MM.1S (cell line): ENCODE results near the gene DSE.

ENCODE experiments used
- DNase-seq: peaks from one replicate; pipeline ENCODE4 v3.0.0-alpha.2; 2015
- H2AFZ ChIP-seq: fragments of 300-600 bp; sonication (generic); 2 replicates; pipeline ENCODE4 v1.6.0; 2016; ENCODE audit warnings: antibody characterized with exemption, low read length
- H3F3A ChIP-seq: fragments of 300-600 bp; sonication (generic); 2 replicates; pipeline ENCODE4 v1.6.1; 2016; ENCODE audit warnings: mild to moderate bottlenecking, antibody characterized with exemption, low read length, moderate library complexity, mixed read lengths; ENCODE audit not compliant: insufficient read depth
- H3K27ac ChIP-seq: fragments of 300-600 bp; sonication (generic); 2 replicates; pipeline ENCODE4 v1.5.1; 2016; ENCODE audit warnings: mild to moderate bottlenecking, low read length
- H3K27me3 ChIP-seq: fragments of 300-600 bp; sonication (generic); replicated peaks from 2 replicates; pipeline ENCODE4 v1.6.0; 2016; ENCODE audit warnings: low read length; ENCODE audit not compliant: insufficient read depth
- H3K36me3 ChIP-seq: fragments of 300-600 bp; sonication (generic); replicated peaks from 2 replicates; pipeline ENCODE4 v1.6.1; 2016; ENCODE audit warnings: mild to moderate bottlenecking, low read length, mixed read lengths; ENCODE audit not compliant: insufficient read depth
- H3K4me1 ChIP-seq: fragments of 300-600 bp; sonication (generic); 2 replicates; pipeline ENCODE4 v1.6.1; 2016; ENCODE audit warnings: low read length, mixed read lengths
- H3K4me2 ChIP-seq: fragments of 300-600 bp; sonication (generic); 2 replicates; pipeline ENCODE4 v1.6.0; 2016; ENCODE audit warnings: low read depth, low read length
- H3K4me3 ChIP-seq: fragments of 300-600 bp; sonication (generic); 2 replicates; pipeline ENCODE4 v1.5.1; 2016; ENCODE audit warnings: low read length, mixed read lengths
- H3K79me2 ChIP-seq: fragments of 300-600 bp; sonication (generic); 2 replicates; pipeline ENCODE4 v1.6.1; 2016; ENCODE audit warnings: mixed run types, low read length, mixed read lengths
- H3K9ac ChIP-seq: fragments of 300-600 bp; sonication (generic); 2 replicates; pipeline ENCODE4 v1.6.1; 2016; ENCODE audit warnings: low read length, mixed read lengths
- H3K9me2 ChIP-seq: fragments of 300-600 bp; sonication (generic); replicated peaks from 2 replicates; pipeline ENCODE4 v1.6.1; 2016; ENCODE audit warnings: mild to moderate bottlenecking, low read length, mixed read lengths; ENCODE audit not compliant: insufficient read depth
- H3K9me3 ChIP-seq: fragments of 300-600 bp; sonication (generic); replicated peaks from 2 replicates; pipeline ENCODE4 v1.6.1; 2016; ENCODE audit warnings: mild to moderate bottlenecking, low read length, mixed read lengths; ENCODE audit not compliant: insufficient read depth
- H4K20me1 ChIP-seq: fragments of 300-600 bp; sonication (generic); 2 replicates; pipeline ENCODE4 v1.6.1; 2016; ENCODE audit warnings: mild to moderate bottlenecking, low read length, moderate library complexity, mixed read lengths; ENCODE audit not compliant: insufficient read depth
- CTCF ChIP-seq: fragments of 300-600 bp; sonication (generic); IDR thresholded peaks from 2 replicates; pipeline ENCODE4 v1.5.1; 2016; ENCODE audit warnings: antibody characterized with exemption, low read length, mixed read lengths
- EZH2 ChIP-seq: fragments of 300-600 bp; sonication (generic); optimal IDR thresholded peaks from 2 replicates; pipeline ENCODE3; 2017; ENCODE audit warnings: low read depth, mild to moderate bottlenecking, antibody characterized with exemption, low read length, mixed read lengths
- EZH2phosphoT487 ChIP-seq: fragments of 300-600 bp; sonication (generic); IDR thresholded peaks from 2 replicates; pipeline ENCODE4 v1.6.1; 2018; ENCODE audit warnings: antibody characterized with exemption, low read length

The DSE gene

GRCh38 chr6:116485559-116486184, 114.9 kb downstream of the DSE start:
- TF ChIP-seq EZH2phosphoT487 (no peak), EZH2 (no peak), CTCF (no peak)
- no peak for DNase-seq
- H3K27me3 ChIP-seq: no peaks in the 10 kb centered on the region
- no peak overlapping the region for H3K4me2 ChIP-seq
- no peaks in the 10 kb centered on the region for H3K79me2 ChIP-seq
- no peaks in the 10 kb centered on the region for H4K20me1 ChIP-seq
- H3F3A ChIP-seq: no peaks in the 10 kb centered on the region
- no peaks in the 10 kb centered on the region for H3K9me3 ChIP-seq
- no peaks in the 10 kb centered on the region for H3K9me2 ChIP-seq
- H2AFZ ChIP-seq: no peak overlapping the region
- H3K4me1 ChIP-seq: peaks cover 20% of the 10 kb centered on the region
- H3K36me3 ChIP-seq: no peaks in the 10 kb centered on the region
- H3K4me3 ChIP-seq: no peak overlapping the region
- H3K9ac ChIP-seq: no peak overlapping the region
- H3K27ac ChIP-seq: no peak overlapping the region

GRCh38 chr6:116491610-116492330, 121.0 kb downstream of the DSE start:
- Histone ChIP-seq H3K4me3 (no peak overlapping the region), H3K27ac (no peak overlapping the region), H3K9me2 (no peaks in the 10 kb centered on the region), H2AFZ (no peak overlapping the region), H3K27me3 (no peaks in the 10 kb centered on the region), H3K79me2 (no peaks in the 10 kb centered on the region), H3K36me3 (no peaks in the 10 kb centered on the region), H3F3A (no peaks in the 10 kb centered on the region), H4K20me1 (no peaks in the 10 kb centered on the region), H3K9me3 (no peaks in the 10 kb centered on the region), H3K4me1 (no peaks in the 10 kb centered on the region), H3K9ac (no peak overlapping the region), H3K4me2 (no peak overlapping the region)
- TF ChIP-seq EZH2 (no peak), CTCF (no peak), EZH2phosphoT487 (no peak)
- no peak for DNase-seq

- no peaks in the 10 kb centered on the region for H3K9me2 ChIP-seq
- no peak for DNase-seq
- no peak overlapping the region for H2AFZ ChIP-seq
- H3F3A ChIP-seq: no peaks in the 10 kb centered on the region
- H3K4me2 ChIP-seq: no peak overlapping the region
- H3K9ac ChIP-seq: no peak overlapping the region
- no peaks in the 10 kb centered on the region for H3K36me3 ChIP-seq
- no peaks in the 10 kb centered on the region for H3K4me1 ChIP-seq
- H3K4me3 ChIP-seq: no peak overlapping the region
- H3K9me3 ChIP-seq: no peaks in the 10 kb centered on the region
- H3K79me2 ChIP-seq: no peaks in the 10 kb centered on the region
- TF ChIP-seq EZH2: no peak
- TF ChIP-seq CTCF: no peak
- no peak for TF ChIP-seq EZH2phosphoT487
- H4K20me1 ChIP-seq: no peaks in the 10 kb centered on the region
- H3K27me3 ChIP-seq: no peaks in the 10 kb centered on the region
- H3K27ac ChIP-seq: no peak overlapping the region
Observed at GRCh38 chr6:116492331-116493067, 121.8 kb downstream of the DSE start.
